GM19395 (cell line): ENCODE measurements around the gene MARK2.

Experiments used
- ATAC-seq: cut with Tn5 transposase; IDR thresholded peaks from one replicate; pipeline ENCODE4 v1.9.1; 2021; ENCODE audit warnings: mild to moderate bottlenecking, moderate library complexity; ENCODE audit not compliant: unreplicated experiment

Gene MARK2

GRCh38 chr11:63829823-63830489 is 9.0 kb upstream of the MARK2 start:
- no peak for ATAC-seq

- ATAC-seq: no peak
Observed at GRCh38 chr11:63831326-63831725, 7.6 kb upstream of the MARK2 start.

DNA sequence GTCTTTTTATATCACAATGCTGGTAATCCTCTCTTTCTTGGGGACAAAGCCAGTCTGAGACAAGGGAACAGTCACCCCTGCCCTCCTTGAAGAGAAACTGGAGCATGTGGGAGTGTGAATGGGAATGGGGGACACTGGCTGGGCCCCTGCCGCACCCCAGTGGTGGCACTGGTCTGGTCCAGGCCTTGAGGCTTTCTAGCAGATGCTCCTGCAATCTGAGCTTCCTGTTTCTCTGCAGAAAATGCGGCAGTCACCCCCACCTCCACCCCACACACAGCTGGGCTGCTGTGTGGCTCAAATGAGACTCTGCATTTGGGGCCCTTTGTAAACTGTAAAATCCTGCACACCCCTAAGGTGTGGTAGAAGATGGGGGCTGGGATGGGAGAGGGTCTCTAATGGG is 6.6 kb upstream of the MARK2 start:
- no peak for ATAC-seq

DNA sequence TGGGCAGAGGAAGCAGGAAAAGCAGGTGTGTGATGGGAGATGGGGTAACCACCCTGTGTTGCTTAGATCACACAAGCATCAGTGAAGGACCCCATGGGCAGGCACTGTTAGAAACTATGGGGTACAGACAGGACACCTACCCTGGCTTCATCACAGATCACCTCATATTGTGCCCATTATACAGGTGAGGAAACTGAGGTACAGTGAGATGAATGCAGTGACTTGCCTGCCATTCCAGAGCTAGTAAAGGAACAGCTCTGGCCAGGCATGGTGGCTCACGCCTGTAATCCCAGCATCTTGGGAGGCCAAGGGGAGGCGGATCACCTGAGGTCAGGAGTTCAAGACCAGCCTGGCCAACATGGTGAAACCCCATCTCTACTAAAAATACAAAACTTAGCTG is 5.9 kb upstream of the MARK2 start:
- no peak for ATAC-seq

- no peak for ATAC-seq
Observed at GRCh38 chr11:63834535-63835157, 4.3 kb upstream of the MARK2 start.

DNA sequence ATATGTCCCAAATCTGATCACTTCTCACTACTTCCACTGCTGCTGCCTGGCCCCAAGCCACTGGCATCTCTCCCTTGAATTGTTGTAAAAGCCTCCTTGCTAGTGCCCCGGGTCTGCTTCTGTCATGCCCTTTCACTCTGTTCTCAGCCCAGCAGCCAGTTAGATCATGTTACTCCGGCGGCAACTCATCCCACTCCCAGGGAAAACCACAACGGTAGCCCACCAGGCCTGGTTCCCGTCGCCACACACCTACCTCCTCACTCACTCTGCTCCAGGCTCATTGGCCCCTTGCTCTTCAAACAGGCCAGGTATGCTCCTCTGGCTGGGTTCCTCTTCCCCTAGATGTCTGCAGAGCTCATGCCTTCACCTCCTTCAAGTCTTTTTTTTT is 3.8 kb upstream of the MARK2 start:
- ATAC-seq: no peak

DNA sequence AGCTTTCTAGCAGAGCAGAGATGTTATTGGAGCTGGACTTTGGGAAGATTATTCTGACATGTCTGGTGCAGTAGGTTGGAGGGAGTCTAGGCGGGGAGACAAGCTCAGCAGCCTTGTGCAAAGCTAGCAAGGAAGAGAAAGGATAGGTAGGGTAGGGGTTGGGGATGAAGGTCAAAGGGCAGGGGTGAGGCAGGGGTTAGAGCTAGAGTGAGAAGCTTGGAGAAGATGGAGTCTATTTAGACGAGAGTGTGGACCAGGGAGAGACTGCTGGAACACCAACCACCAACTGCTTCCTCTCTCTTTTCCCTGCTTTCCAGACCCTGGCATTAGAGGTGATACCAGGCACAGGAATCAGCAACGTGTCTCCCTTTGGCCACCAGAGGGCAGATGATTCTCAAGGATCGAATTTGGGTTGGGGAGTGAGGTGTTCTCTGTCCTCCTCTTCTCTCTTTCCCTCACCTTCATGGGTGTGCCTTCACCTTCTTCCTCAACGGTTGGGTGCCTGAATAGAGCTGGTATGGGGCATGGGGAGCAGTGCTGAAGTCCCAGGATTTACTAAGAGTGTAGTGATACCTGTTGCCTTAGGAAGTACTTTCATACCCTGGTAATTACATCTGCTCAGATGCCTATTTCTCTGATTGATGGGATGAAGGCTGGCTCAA is 1.8 kb upstream of the MARK2 start:
- ATAC-seq: no peak

GRCh38 chr11:63837739-63838138 is 1.2 kb upstream of the MARK2 start:
- no peak for ATAC-seq

GRCh38 chr11:63838150-63838677 is 696 bp upstream of the MARK2 start:
- ATAC-seq: no peak

DNA sequence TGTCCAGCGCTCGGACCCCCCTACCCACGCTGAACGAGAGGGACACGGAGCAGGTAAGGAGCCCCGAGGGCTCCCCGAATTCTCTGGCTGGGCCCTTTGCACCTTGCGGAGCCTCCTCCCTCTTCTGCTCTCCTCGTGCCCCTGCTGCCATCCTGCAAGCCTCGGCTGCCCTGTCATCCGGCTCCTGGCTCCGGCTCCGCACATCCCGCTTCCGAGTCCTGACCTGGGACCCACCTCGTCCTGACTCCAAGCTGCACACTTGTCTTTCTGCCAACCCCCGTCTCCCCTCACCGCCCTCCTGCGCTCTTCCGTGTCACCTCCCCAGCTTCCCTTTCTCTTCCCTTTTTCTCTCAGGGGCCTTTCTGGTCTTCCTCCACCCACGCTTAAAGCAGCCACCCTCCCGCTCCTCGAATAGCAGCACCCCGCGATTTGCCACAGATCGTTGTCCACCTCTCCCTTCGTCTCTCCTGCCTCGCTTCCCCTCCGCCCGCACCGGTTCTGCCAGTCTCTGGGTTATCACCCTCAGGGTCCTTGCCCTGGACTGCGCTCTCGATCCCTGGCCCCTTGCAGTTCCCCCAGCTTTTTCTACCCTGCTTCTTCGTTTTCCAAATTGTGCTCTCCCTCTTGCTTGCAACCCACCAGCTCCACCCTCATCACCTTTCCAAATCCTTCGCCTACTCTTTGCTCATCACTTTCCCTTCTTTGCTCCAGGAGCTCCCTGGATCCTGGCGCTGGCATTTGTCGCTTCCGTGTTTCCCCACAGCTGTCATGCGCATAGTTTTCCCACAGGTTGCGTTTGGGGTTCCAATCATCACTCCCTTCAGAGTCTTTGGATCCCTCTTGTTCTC is 822 bp downstream of the MARK2 start:
- ATAC-seq: no peak

DNA sequence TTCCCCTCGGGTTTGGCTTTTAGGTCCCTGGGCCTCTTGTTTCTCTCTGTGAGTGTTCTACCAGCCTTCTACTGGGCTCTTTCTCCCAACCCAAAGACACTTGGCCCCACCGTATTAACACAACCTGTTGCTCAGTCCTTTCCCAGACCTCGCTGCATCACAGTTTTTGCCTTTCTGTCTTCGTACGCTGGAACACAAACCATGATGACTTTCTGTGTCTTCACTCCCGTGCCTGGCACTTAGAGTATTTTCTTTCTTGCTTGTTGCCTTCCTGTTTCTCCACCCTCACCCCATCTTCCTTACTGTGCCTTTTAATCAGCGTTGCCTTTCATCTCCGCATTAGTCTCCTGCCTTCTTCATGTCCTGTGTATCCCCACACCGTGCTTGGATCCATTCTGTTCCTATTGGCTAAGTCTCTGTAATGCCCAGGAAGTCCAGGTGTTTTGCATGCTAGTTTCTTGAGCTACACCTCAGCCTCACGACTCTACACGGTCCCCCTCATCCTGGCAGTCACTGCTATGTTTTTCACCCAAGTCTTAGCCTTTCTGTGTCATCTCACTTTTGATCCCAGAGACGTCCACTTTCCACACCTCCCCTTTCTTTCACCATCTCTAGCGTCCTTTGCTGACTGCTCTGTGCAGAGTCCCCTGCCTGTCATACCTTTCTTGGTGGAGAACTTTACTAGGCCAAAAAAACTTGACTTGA is 1.6 kb downstream of the MARK2 start:
- no peak for ATAC-seq

DNA sequence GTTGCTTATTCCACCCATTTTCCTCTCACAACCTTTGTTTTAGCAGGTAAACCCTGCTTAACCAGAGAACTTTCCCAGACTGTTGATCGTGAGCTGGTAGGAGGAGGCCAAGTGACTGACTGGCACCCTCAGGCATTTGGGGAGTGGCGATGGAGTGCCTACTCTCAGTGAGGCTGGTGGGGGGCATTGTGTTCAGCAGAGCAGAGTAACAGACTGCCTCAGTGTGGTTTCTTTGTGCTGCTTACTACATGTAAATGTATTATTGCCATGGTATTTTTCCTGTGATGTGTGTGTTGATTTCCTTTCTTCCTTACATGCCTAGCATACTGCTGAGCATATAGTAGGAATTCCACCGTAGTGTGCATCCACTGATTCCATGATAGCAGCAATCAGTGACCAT is 2.6 kb downstream of the MARK2 start:
- no peak for ATAC-seq

DNA sequence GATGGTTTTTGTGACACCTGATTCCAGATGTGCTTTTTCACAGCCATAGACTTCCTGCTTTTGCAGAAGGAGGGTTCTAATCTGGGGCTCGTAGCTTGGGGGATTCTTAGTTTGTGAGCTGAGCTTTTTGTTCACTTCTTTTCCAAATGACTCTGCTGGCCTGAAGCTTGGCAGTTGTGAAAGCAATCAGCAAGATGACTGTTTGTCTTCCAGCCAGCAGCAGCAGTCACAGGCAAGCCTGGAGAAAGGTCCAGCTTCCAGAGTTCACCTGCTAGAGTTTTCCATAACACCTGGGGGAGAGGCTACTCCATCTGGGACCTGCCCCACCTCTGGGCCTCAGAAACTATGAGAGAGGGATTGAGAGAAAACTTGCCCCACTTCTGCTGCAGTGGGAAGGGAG is 4.1 kb downstream of the MARK2 start:
- no peak for ATAC-seq

- no peak for ATAC-seq
Observed at GRCh38 chr11:63844836-63845235, 5.9 kb downstream of the MARK2 start.

DNA sequence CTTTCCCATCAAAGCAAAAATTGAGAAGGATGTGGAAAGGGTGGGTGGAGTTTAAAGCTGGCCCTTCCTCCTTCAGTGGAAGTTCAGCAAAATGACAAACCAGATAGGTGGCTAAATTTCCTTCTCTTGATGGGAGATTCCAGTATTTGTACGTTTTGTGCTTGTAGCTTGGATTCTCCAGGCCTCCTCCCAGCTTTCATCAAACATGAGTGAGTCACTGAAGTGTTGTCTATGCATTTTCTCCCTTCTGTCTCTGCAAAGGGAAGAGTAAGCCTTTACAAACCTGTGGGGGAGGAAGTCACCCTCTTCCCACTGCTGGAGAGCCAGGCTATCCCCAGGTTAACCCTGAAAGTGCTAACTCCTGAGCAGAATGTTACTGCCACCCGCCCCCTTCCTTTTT is 6.4 kb downstream of the MARK2 start:
- no peak for ATAC-seq

GRCh38 chr11:63845911-63846310 is 7.0 kb downstream of the MARK2 start:
- ATAC-seq: no peak

DNA sequence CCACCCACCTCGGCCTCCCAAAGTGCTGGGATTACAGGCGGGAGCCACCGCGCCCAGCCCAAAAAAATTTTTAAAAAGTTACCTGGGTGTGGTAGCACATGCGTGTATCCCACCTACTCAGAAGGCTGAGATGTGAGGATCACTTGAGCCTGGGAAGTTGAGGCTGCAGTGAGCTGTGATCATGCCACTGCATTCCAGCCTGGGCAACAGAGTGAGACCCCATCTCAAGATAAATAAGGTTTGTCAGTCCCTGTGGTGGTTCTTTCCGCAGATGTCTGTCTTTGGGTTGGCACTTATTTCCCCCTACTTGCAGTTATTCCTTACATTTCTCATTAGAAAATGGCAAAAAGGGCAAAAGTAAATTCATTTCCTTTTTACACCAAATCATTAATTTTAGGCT is 8.0 kb downstream of the MARK2 start:
- no peak for ATAC-seq

- ATAC-seq: no peak
Observed at GRCh38 chr11:63847363-63847762, 8.5 kb downstream of the MARK2 start.

GRCh38 chr11:63849691-63850090 is 10.8 kb downstream of the MARK2 start:
- ATAC-seq: no peak

- no peak for ATAC-seq
Observed at GRCh38 chr11:63850920-63851319, 12.0 kb downstream of the MARK2 start.

GRCh38 chr11:63851364-63851763 is 12.5 kb downstream of the MARK2 start:
- no peak for ATAC-seq
